ENCODE results near the gene C11orf16.

DNA sequence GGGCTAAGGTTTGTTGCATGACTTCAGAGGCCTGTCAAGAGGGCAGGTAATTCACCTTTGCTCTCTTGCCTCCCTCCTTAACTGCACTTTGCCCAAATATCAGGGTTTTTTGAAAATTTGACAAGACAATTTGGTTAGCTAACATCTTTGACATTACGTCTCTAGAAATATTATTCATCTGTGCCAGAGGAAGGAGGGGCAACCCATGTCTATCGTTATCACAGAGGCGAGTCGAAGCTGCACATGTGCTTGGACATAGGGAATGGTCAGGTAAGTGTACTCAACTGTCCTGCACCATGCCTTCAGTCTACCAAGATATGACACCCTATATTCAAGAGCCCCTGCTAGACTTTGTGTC, 18.1 kb downstream of the C11orf16 start:
- TF ChIP-seq, protein P1, sequence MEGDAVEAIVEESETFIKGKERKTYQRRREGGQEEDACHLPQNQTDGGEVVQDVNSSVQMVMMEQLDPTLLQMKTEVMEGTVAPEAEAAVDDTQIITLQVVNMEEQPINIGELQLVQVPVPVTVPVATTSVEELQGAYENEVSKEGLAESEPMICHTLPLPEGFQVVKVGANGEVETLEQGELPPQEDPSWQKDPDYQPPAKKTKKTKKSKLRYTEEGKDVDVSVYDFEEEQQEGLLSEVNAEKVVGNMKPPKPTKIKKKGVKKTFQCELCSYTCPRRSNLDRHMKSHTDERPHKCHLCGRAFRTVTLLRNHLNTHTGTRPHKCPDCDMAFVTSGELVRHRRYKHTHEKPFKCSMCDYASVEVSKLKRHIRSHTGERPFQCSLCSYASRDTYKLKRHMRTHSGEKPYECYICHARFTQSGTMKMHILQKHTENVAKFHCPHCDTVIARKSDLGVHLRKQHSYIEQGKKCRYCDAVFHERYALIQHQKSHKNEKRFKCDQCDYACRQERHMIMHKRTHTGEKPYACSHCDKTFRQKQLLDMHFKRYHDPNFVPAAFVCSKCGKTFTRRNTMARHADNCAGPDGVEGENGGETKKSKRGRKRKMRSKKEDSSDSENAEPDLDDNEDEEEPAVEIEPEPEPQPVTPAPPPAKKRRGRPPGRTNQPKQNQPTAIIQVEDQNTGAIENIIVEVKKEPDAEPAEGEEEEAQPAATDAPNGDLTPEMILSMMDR (IDR thresholded peaks at IDR 0.05), result no peak
- TF ChIP-seq FOXJ3 (CRISPR knock-in tag; IDR thresholded peaks at IDR 0.05; ENCODE audit: borderline replicate concordance) (no peak), CREB1 (CRISPR knock-in tag; IDR thresholded peaks at IDR 0.05) (no peak), ETV6 (CRISPR knock-in tag; IDR thresholded peaks at IDR 0.05) (no peak), JUN (CRISPR knock-in tag; IDR thresholded peaks at IDR 0.05) (no peak), RELA (CRISPR knock-in tag; IDR thresholded peaks at IDR 0.05; ENCODE audit: borderline replicate concordance) (no peak)
- TF ChIP-seq, protein P2, sequence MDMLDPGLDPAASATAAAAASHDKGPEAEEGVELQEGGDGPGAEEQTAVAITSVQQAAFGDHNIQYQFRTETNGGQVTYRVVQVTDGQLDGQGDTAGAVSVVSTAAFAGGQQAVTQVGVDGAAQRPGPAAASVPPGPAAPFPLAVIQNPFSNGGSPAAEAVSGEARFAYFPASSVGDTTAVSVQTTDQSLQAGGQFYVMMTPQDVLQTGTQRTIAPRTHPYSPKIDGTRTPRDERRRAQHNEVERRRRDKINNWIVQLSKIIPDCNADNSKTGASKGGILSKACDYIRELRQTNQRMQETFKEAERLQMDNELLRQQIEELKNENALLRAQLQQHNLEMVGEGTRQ (CRISPR knock-in tag; IDR thresholded peaks at IDR 0.05), result no peak
- TF ChIP-seq, protein P3, sequence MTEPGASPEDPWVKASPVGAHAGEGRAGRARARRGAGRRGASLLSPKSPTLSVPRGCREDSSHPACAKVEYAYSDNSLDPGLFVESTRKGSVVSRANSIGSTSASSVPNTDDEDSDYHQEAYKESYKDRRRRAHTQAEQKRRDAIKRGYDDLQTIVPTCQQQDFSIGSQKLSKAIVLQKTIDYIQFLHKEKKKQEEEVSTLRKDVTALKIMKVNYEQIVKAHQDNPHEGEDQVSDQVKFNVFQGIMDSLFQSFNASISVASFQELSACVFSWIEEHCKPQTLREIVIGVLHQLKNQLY (CRISPR knock-in tag; IDR thresholded peaks at IDR 0.05), result no peak
- TF ChIP-seq, protein P4, sequence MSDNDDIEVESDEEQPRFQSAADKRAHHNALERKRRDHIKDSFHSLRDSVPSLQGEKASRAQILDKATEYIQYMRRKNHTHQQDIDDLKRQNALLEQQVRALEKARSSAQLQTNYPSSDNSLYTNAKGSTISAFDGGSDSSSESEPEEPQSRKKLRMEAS (CRISPR knock-in tag; IDR thresholded peaks at IDR 0.05), result no peak

All from WTC11 (cell line).